Activated T-cell treated with anti-CD3 and anti-CD28 coated beads, Interleukin-2, amount 50 U/mL, for 72 hours (primary cell): ENCODE data around the gene OR10A2. TPM values are rescaled to one million over a fixed set of nuclear protein-coding genes. Genes with fewer than 3 reads are reported as not detected.

ENCODE experiments used
- ATAC-seq, 2 donors: fragments of 150-1000 bp; cut with Tn5 transposase; replicated peaks in 1 of 2; 2 replicates each; pipeline ENCODE4 v1.10.0; 2021; ENCODE audit warnings: moderate library complexity in 2 of 2, mild to moderate bottlenecking in 1 of 2
- DNase-seq, 2 donors: peaks; one replicate each; pipeline ENCODE4 v3.0.0; 2021 to 2022; ENCODE audit warnings: mixed read lengths in 1 of 2
- H3K27ac Mint-ChIP-seq: one replicate; pipeline ENCODE4 v1.8.0; 2022; ENCODE audit warnings: mild to moderate bottlenecking, moderate library complexity, mixed read lengths
- H3K27me3 Mint-ChIP-seq: one replicate; pipeline ENCODE4 v1.8.0; 2022; ENCODE audit warnings: low read depth, mixed read lengths
- H3K36me3 Mint-ChIP-seq, 2 donors: one replicate each; pipeline ENCODE4 v1.8.0; 2022; ENCODE audit warnings: mixed read lengths in 2 of 2, mild to moderate bottlenecking in 1 of 2; ENCODE audit not compliant: insufficient read depth in 2 of 2
- H3K4me1 Mint-ChIP-seq: one replicate; pipeline ENCODE4 v1.8.0; 2022; ENCODE audit warnings: low read depth, mixed read lengths
- H3K4me3 Mint-ChIP-seq, 2 donors: one replicate each; pipeline ENCODE4 v1.8.0; 2022; ENCODE audit warnings: mild to moderate bottlenecking in 2 of 2, mixed read lengths in 2 of 2, moderate library complexity in 2 of 2
- H3K9me3 Mint-ChIP-seq, 2 donors: one replicate each; pipeline ENCODE4 v1.8.0; 2022; ENCODE audit warnings: mixed read lengths in 2 of 2
- total RNA-seq, 2 donors: library from RNA; stranded (reverse); gene quantifications; one replicate each; pipeline ENCODE4 v1.2.3, GENCODE V29; 2022

The OR10A2 gene, protein sequence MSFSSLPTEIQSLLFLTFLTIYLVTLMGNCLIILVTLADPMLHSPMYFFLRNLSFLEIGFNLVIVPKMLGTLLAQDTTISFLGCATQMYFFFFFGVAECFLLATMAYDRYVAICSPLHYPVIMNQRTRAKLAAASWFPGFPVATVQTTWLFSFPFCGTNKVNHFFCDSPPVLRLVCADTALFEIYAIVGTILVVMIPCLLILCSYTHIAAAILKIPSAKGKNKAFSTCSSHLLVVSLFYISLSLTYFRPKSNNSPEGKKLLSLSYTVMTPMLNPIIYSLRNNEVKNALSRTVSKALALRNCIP
- not detected for total RNA-seq

DNA sequence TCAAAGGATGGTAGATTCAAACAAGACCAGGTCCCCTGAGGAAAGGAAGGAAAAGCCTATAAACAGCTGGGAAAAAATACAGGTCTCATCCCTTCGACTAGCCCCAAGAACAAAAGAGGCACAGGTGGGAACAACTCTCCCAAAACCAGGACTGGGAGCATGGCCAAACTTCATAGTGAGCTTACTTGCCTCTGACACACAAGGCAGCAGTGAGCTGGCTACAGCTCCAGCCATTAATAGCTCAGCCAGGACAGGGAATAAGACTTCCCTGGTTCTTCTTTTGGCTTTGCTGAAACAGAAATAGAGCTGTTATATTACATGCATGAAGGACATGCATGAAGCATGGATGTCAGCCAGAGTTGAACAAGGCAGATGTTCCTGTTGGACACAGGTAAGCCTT, at the start of gene OR10A2:
Gene OR10A2, plus strand, starts transcription at position 97 of the 400 bp plus-strand sequence. CDS start 6,698 bp downstream, outside the sequence.
- ATAC-seq (no peak), DNase-seq (no peak)
- peaks cover 15% of the 10 kb centered on the region for H3K27me3 Mint-ChIP-seq
- no peak within 1 kb of the TSS for H3K27ac Mint-ChIP-seq
- no peaks in the 10 kb centered on the region for H3K4me1 Mint-ChIP-seq
- peaks cover 2 to 3% of the 10 kb centered on the region in 2 donors for H3K36me3 Mint-ChIP-seq
- peaks cover 2 to 3% of the 10 kb centered on the region in 2 donors for H3K9me3 Mint-ChIP-seq
- H3K4me3 Mint-ChIP-seq, result no peak within 1 kb of the TSS

DNA sequence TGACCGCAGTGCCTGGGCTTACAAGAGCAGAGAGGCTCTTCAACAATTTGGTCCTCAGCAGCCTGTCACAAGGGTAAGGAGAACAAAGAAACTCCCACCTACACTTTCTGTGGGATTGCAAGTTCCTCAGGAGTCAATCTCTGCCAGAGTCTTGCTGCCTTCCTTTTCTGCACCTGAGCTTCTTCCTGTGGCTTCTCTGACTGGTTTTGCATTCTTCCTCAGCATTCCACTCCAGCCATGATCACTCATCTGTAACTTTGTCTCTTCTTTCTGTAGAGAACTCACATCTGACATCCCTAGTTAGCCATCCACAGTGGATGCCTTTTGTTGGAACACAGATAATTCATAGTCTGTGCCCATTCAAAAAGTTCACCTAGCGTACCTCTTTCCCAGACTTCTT, 49.2 kb upstream of the OR10A2 start:
- H3K4me1 Mint-ChIP-seq, result no peaks in the 10 kb centered on the region
- ATAC-seq (no peak), DNase-seq (no peak)

DNA sequence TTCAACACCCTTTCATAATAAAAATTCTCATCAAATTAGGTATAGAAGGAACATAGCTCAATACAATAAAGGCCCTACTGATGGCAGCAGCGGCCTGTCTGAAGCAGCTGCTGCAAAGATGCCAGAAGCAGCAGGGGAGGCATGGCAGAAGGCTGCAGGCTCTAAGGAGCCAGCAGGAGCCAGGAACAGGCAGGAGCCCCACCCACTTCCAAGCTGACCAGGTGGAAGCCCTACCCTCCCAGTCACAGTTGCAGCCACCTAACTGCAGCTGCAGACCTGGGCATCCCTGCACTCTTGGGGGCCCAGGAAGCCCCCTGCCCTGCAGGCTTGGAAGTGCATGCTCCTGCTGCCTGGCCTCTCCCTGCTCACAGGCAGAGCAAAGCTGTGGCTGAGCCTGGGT, 45.2 kb upstream of the OR10A2 start:
- DNase-seq (no peak), ATAC-seq (no peak)
- Mint-ChIP-seq H3K36me3 (peaks cover 0 to 2% of the 10 kb centered on the region in 2 donors), H3K27me3 (peaks cover 15% of the 10 kb centered on the region), H3K4me3 (no peak overlapping the region), H3K27ac (no peak overlapping the region), H3K9me3 (peaks cover 0 to 4% of the 10 kb centered on the region in 2 donors), H3K4me1 (no peaks in the 10 kb centered on the region)

More for the DNA sequence above, 49.2 kb upstream of the OR10A2 start:
- Mint-ChIP-seq H3K36me3 (no peaks in the 10 kb centered on the region), H3K27ac (no peak overlapping the region), H3K27me3 (peaks cover 17% of the 10 kb centered on the region), H3K4me3 (no peak overlapping the region), H3K9me3 (no peaks in the 10 kb centered on the region)

DNA sequence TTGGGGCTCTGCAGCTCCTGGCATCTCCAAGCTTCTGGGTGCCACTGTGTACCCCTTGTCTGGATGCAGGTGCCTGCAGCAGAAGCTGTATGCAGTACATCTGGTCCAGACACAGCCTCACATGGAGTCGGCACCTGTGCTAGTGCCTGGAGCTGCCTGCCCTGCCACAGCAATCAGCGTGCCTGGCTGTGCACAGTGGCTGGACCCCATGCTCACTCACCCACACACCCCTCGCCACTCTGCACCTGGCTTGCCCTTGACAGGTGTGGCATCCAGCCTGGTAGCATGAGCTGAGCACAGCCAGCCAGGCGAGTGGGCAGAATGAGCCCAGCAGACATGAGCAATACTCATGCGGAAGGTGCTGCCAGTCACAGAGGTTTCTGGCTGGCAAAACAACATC, 43.9 kb upstream of the OR10A2 start:
- DNase-seq (no peak), ATAC-seq (no peak)
- peaks cover 9% of the 10 kb centered on the region for H3K27me3 Mint-ChIP-seq
- peaks cover 0 to 2% of the 10 kb centered on the region in 2 donors for H3K36me3 Mint-ChIP-seq
- H3K9me3 Mint-ChIP-seq, result peaks cover 0 to 4% of the 10 kb centered on the region in 2 donors
- no peak overlapping the region for H3K27ac Mint-ChIP-seq
- no peaks in the 10 kb centered on the region for H3K4me1 Mint-ChIP-seq
- H3K4me3 Mint-ChIP-seq, result no peak overlapping the region

DNA sequence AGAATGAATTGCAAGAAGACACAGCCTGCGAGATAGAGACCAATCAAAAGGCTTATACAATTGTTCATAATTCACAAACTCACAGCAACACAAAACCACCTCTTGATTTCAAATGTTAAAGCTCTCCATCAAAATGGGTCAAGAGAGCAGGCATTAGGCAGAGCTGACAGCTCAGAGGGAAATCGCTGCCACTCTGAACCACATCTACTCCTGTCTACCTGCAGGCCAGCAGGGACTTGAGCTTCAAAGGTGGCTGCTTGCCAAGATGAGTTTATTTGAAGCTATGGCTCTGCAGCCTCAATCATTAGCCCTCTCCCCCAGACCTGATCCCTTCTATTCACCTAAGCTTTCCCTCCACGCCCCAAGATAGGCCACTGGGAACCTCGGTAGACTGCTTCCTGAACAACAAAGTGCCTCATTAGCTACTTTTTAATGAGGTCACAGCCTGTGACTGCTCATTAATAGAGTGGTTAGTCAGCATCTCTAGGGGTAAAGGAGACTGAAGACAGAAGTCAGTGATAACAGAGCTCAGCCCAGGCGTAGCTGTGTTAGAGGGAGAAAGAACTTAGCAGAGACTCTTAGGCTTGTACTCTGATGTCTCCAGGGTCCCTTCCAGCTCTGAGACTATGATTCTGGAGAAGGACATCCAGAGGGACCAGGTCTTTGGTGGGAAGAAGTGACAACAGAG, 38.6 kb upstream of the OR10A2 start:
- Mint-ChIP-seq H3K9me3 (peaks cover 0 to 4% of the 10 kb centered on the region in 2 donors), H3K27me3 (peaks cover 10% of the 10 kb centered on the region), H3K27ac (no peak overlapping the region), H3K36me3 (peaks cover 0 to 2% of the 10 kb centered on the region in 2 donors), H3K4me1 (peaks cover 10% of the 10 kb centered on the region), H3K4me3 (no peak overlapping the region)
- ATAC-seq (no peak), DNase-seq (no peak)

DNA sequence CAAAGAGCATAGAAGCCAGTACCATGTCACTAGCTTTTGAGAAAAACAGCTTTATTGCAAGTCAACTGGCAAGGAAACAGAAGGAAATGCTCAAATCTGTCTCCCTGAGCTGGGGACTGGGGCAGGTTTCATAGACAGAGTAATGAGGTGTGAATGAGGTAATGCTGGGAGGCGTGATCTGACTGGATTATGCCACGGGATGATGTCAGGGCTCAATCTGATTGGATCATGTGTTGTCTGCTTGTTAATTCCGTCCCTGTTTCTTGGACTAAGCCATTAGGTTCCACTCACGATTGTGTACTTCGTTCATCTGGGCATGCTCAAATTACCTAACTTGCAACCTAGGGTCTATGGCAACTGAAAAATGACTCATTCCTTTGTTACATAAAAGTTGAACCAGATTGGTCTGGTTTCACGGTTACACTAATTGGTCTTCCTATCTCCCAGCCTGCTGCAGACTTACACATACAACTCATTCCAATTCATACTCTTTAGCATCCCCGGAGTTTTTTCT, 37.6 kb upstream of the OR10A2 start:
- Mint-ChIP-seq H3K27me3 (peaks cover 10% of the 10 kb centered on the region), H3K4me3 (no peak overlapping the region), H3K36me3 (no peaks in the 10 kb centered on the region), H3K9me3 (peaks cover 0 to 1% of the 10 kb centered on the region in 2 donors), H3K4me1 (peaks cover 10% of the 10 kb centered on the region), H3K27ac (no peak overlapping the region)
- DNase-seq (no peak), ATAC-seq (peak; percentile 67 to 71)

DNA sequence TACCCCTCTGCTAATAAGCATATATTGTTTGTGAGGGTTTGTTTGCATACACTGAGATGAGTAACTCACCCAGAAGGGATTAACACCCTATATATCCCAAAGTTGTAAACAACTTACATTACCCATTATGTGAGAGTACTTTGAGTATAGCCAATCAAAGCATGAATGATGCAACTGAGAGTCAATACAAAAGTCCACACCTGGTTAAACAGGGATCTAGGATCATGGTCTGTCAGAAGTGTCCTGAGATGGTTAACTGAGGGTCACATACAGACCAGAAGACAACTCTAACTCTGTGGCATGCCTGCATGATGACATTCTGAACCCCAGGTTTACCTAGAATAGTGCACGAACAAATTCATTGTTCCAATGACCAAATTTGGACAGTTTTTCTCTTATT, 34.8 kb upstream of the OR10A2 start:
- Mint-ChIP-seq H3K27me3 (peaks cover 6% of the 10 kb centered on the region), H3K36me3 (no peaks in the 10 kb centered on the region), H3K4me3 (no peak overlapping the region), H3K4me1 (peaks cover 10% of the 10 kb centered on the region), H3K27ac (no peak overlapping the region), H3K9me3 (no peaks in the 10 kb centered on the region)
- ATAC-seq (no peak), DNase-seq (no peak)

DNA sequence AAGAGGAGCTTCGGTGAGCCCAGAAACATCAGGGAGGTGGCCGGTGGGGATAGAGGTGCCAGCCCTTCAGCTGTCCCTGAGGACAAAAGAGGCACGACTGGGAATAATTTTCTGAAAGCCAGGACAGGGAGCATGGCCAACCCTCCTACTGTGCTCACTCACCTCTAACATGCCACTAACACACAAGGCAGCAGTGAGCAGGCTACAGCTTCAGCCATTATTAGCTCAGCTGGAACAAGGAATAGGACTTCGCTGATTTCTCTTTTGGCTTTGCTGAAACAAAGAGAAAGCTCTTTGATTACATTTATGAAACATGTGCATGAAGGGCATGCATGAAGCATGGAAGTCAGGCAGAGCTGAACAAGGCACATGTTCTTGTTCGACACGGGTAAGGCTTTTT, 29.5 kb upstream of the OR10A2 start:
- no peaks in the 10 kb centered on the region for H3K36me3 Mint-ChIP-seq

DNA sequence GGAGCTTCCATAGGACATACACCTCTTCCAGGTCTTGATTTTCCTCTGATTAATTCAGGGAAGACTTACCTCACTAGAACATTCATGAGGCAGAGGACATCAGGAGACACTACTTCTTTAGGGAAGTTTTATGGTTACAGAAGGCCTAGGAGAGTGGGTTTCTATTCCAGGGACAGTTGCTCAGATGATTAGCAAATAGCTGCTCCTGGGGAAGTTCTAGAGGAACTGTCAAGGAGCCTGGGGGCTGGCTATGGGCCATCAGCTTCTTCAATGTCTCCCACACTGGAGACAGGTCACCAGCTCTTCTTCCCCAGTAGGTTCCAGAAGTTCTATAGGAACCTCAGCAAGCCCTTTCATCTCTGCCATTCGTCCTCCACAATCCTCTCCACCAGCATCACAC, 28.8 kb upstream of the OR10A2 start:
- no peak for ATAC-seq
- Mint-ChIP-seq H3K9me3 (no peaks in the 10 kb centered on the region), H3K4me3 (no peak overlapping the region), H3K36me3 (no peaks in the 10 kb centered on the region), H3K27ac (no peak overlapping the region), H3K4me1 (no peaks in the 10 kb centered on the region), H3K27me3 (peaks cover 11% of the 10 kb centered on the region)
- DNase-seq, result no peak

More for the DNA sequence above, 29.5 kb upstream of the OR10A2 start:
- ATAC-seq, result no peak
- Mint-ChIP-seq H3K4me1 (no peaks in the 10 kb centered on the region), H3K27me3 (peaks cover 11% of the 10 kb centered on the region), H3K27ac (no peak overlapping the region), H3K4me3 (no peak overlapping the region), H3K9me3 (no peaks in the 10 kb centered on the region)
- DNase-seq, result no peak

DNA sequence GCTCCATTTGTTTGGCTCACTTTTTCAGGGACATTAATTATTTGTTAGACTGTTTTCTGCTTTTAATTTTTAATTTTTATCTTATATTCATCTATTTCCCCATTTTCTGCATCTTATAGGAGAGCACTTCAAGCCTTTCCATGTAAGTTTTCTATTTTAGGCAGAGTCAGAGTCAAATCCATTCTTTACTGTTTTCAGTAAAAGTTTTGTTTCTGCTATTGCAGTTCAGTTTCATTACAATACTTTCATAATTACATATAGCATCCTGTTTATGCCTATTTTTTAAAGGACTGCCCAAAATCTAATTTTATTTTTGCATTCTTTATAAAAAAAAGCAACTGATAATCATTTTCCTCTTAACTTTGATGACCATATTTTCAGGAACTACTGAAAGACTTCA, 21.2 kb upstream of the OR10A2 start:
- Mint-ChIP-seq H3K4me3 (no peak overlapping the region), H3K9me3 (peaks cover 0 to 6% of the 10 kb centered on the region in 2 donors)

DNA sequence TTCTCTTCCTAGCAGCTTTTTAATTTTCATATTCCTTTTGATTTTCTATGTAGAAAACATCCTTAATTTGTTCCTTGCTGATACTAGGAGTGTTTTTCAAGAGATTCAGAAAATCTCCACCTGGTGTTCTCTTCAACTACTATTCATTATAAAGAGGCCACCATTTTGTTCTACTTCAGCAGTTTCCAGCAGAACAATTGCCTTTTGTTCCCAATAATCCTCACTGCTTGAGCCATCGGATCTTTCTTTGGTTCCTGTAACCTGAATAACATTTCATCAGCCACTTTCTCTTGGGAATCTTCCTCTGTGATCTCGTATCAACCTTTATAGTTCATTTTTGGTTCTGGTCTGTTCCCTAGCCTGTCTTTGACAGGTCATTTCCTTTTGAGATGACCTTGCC, 19.2 kb upstream of the OR10A2 start:
- no peak overlapping the region for H3K27ac Mint-ChIP-seq
- peaks cover 41% of the 10 kb centered on the region for H3K27me3 Mint-ChIP-seq
- peaks cover 6% of the 10 kb centered on the region for H3K4me1 Mint-ChIP-seq
- H3K9me3 Mint-ChIP-seq, result peaks cover 3 to 6% of the 10 kb centered on the region in 2 donors
- H3K36me3 Mint-ChIP-seq, result no peaks in the 10 kb centered on the region
- ATAC-seq (no peak), DNase-seq (no peak)
- no peak overlapping the region for H3K4me3 Mint-ChIP-seq

More for the DNA sequence above, 21.2 kb upstream of the OR10A2 start:
- H3K36me3 Mint-ChIP-seq, result no peaks in the 10 kb centered on the region
- ATAC-seq (peak in 1 of 2 donors; percentile 33), DNase-seq (no peak)
- H3K27me3 Mint-ChIP-seq, result peaks cover 32% of the 10 kb centered on the region
- H3K27ac Mint-ChIP-seq, result no peak overlapping the region
- peaks cover 6% of the 10 kb centered on the region for H3K4me1 Mint-ChIP-seq

DNA sequence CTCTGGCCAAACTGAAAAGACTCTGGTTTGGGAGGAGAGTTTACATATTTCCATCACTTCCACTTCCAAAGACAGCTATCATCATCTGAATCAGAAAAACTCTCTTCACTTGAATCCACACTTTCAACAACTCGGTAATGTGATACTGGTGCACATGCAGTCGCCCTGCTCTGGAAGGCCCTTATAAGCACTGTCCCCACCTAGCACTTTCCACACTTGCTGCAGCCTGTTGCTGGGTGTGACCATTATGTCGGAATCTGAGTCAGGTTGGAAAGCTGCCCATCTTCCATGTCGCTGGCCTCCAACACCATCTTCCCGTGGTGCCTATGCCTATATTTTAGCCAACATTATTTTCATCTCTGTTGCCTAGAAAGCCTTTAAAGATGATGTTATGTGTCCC, 18.5 kb upstream of the OR10A2 start:
- Mint-ChIP-seq H3K27ac (no peak overlapping the region), H3K4me3 (no peak overlapping the region), H3K36me3 (no peaks in the 10 kb centered on the region), H3K9me3 (peaks cover 3 to 6% of the 10 kb centered on the region in 2 donors), H3K4me1 (peaks cover 6% of the 10 kb centered on the region), H3K27me3 (peaks cover 41% of the 10 kb centered on the region)
- no peak for ATAC-seq
- no peak for DNase-seq

DNA sequence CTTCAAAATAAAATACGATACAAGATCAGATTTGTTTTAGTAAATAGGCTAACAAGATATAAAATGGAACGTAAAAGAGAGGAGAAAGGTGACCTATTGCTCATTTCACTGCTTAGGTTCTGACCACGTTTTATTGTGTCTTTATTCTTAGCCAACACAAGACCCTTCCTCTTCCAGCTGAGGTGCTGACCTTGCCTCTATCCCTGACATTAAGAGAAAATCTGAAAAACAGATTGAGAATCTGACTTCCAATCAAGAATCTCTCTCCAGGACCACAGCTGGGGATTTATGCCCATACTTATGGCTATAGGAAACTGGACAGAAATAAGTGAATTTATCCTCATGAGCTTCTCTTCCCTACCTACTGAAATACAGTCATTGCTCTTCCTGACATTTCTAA, 17.5 kb upstream of the OR10A2 start, which contains the start of gene OR10A5:
Gene OR10A5, plus strand, starts transcription at position 301 of the 400 bp plus-strand sequence. Its CDS starts 0 bp downstream, at position 301.
- ATAC-seq, result no peak
- Mint-ChIP-seq H3K27ac (no peak within 1 kb of the TSS), H3K4me1 (peaks cover 6% of the 10 kb centered on the region), H3K4me3 (no peak within 1 kb of the TSS), H3K27me3 (peaks cover 41% of the 10 kb centered on the region), H3K9me3 (peaks cover 3 to 8% of the 10 kb centered on the region in 2 donors), H3K36me3 (no peaks in the 10 kb centered on the region)
- DNase-seq, result no peak
